SIG-M5 treated with dmso at 0.1 percent for 504 hours (cell line): ENCODE data around the gene CERK.

Experiments used
- DNase-seq: peaks from one replicate; lab custom pipeline; 2025; ENCODE audit not compliant: unreplicated experiment; lab: John Stamatoyannopoulos, UW

Gene CERK

DNA sequence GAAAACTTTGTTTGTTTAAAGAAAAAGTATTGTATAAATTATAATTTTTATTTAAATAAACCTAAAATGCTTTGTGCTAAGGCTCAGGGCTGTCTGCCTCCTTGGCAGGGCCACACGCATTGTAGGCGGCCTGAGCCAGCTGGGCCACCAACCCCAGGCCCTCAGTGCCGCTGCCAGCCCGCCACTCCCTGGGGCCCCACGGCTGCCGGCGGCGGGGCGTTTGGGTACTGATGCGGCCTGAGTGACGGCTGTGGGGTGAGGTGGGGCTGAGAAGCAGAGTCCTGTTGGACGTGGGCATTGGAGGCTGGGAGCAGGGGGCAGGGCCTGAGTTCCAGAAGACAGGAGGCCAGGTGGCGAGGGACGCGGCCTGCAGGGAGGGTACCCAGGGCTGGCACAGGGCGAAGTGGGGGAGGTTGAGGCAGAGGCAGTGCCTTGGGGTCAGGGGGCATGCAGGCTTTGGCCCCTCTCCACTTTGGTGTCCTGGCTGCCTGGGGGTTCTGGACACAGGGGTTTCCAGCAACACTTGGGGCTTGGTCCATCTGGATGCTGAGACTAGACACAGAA, 58.3 kb downstream of the CERK start:
- no peak for DNase-seq

DNA sequence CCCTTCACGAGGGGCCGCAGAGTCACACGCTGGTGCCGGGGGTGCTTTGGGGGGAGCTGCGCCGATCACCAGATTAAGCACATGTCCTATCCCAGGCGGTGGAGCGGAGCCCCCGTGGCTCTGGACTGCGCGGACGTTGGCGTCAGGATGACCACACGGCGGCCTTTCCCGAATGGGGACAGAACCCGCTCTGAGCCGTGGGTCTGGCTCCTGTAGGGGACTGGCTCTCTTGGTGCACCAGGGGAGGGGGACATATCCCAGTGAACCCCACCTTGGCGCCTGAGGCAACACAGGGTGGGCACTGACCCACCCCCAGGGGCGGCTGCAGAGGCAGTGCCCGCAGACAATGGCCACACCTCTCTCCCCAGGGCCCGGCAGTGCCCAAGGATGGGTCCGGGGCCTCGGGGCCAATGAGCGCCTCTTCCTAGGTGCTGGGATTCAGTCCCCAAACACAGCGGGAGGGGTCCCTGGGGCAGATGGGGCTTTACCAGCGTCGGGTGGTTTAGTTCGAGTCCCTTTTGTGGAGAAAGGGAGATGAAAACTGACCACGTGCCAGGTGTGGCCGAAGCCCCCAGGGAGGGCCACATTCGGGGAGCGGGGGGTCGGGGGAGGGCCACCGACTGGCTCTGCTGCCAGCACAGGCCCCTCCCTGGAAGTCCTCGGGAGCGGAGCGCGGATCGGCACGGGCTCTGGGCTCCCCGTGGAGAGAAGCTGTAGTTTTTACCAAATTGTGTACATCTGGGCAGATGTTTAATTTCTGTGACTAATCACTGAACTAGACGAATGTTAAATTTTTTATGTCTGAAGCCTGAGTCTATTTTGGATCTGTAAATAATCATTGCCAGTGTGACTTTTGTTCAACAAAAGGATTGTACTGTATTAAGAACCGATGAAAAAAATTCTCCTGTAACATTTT, 59.0 kb downstream of the CERK start:
- DNase-seq: no peak

- DNase-seq: no peak
These were observed 59.9 kb downstream of the CERK start for GRCh38 chr22:46678003-46678657.

DNA sequence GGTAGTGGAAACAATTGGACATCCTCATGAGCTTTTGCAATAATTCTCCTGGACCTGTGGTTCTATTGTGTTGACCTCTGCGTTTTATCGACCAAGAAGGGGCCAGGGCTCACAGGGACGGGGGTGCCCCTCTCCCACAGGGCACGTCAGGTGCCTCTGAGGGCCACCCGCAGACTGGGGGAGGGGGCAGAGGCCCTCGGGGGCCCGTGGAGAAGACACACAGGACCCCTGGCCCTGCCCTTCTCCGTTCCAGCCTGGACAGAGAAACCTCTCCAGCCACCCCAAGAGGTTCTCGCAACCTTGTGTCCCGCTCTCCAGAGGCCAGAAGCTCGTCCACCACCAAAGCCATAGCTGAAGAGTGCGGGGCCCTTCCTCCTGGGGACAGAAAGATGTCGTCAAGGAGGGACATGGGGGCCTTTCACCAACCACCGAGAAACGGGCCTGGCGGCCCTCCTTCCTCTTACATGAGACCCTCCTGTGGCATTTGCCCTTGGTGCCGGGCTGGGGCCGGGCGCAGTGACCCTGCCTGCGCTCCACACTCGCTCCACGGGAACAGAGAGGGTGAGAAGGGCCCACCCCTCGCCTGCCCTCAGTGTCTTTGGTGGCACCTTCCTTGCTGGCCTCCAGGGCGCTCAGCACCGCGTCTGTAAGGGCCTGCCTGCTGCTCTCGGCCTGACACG, 60.6 kb downstream of the CERK start:
- no peak for DNase-seq

DNA sequence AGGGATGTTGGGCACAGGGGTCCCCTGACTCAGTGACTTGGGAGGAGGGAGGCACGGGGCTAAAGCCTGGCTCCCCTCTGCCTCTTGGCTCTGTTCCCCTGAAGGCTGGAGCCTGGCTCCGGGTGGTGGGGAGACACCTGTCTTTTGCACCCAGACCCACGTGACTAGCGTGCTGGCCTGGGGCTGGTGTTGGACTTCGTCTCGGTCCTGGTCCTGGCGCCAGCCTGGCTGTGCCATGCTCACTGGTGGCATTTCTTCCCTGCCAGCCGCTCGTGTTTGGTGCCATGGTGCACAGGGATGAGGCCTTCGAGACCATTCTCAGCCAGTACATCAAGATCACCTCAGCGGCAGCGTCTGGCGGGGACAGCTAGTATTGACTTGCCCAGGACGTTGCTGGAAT, 61.2 kb downstream of the CERK start:
- DNase-seq: no peak

DNA sequence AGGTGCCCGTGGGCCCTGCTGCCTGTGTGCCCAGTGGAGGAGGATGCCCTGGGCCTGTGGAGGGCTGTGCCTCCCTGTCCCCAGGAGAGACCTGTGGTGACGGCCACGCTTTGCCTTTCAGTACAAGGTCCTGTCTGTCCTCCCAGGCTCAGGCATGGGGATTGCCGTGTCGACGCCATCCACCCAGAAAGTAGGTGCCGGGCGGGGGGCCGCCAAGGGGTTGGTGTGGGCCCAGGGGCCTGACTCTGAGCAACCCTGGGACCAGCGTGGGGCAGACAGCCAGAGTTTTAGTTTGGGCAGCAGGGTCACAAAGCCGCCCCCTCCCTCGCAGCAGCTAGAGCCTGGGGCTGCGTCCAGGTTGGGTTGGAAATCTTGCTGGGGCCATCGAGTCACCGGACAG, 61.6 kb downstream of the CERK start:
- DNase-seq: no peak

GRCh38 chr22:46675938-46676337, 62.1 kb downstream of the CERK start:
- no peak for DNase-seq

DNA sequence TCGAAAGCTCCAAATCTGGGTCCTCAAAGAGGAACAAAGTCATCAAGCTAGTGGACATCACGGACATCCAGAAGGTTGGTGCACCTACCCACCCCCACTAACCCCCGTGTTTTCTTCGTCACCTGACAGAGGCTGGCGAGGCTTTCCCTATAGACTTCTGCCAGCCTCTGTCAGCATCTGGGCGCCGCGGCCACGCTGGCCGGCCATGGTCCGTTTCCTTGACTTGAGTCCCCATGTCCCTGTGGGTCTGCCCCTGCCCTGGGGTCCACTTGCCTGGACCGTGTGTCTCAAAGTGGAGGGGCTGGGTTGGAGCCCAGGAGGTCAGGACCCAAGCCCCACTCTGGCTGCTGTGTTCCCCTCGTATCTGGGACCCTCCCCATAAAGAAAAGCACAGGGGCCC, 62.6 kb downstream of the CERK start:
- no peak for DNase-seq

DNA sequence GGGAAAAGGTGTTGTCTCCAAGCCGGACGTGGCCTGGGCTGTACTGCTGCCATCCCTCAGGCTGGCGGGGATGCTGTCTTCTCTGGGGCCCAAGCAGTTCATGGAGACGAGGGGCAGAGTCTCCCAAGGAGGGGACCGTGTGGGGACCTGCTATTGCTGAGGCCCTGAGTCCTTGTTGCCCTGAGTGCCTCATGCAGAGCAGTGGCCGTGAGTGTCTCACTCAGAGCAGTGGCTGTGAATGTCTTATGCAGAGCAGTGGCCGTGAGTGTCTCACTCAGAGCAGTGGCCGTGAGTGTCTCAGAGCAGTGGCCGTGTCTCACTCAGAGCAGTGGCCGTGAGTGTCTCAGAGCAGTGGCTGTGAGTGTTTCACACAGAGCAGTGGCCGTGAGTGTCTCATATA, 63.1 kb downstream of the CERK start:
- DNase-seq: no peak

- no peak for DNase-seq
These were observed 63.7 kb downstream of the CERK start for GRCh38 chr22:46674367-46674781.

- DNase-seq: no peak
These were observed 64.3 kb downstream of the CERK start for GRCh38 chr22:46673662-46674236.

DNA sequence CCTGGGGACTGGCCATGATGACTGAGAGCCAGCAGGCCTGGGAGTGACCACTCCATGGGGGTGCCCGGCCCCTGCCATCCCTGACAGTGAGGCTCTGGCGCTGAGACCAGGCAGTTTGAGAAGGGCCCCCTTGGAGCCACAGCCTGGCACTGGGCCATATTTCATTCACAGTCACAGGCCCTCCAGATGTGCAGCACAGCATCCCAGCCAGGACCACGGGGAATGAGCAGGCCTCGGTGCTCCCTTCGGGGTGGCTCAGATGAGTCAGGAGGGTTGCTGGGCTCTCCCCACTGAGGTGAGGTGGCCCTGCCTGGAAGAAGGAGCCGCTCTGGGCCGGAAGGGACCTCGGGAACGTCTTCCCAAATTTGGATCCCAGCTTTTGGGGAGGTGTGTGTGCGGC, 64.8 kb downstream of the CERK start:
- no peak for DNase-seq

- DNase-seq: no peak
These were observed 65.3 kb downstream of the CERK start for GRCh38 chr22:46672731-46673130.

DNA sequence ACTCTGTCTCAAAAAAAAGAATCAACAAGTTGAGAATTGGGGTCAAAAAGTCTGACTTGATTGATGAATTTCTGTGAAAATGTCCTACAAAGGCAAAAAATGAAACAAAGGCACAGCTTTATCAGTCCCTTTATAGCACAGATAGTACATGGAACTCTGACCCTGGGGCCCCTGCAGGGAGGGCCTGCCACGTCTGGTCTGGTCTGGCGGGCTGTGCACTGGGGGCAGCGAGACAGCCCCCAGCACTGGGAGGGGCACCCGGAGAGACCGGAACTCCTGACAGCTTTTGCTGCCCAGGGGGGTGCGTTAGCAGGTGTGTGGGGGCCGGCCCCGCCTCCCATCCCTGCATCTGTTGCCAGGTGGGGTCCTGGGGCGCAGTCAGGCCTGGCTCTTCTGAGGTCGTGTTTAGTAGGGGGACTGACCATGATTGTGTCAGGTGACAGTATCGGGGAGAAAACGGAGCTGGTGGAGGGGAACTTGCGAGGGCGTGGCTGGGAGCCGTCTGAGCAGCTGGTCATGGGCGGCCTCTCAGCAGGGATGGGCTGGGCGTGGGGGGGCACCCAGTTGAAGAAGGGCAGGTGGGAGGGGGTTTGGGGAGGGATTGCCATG, 66.1 kb downstream of the CERK start:
- DNase-seq: no peak

GRCh38 chr22:46669201-46669600, 68.9 kb downstream of the CERK start:
- DNase-seq: no peak

DNA sequence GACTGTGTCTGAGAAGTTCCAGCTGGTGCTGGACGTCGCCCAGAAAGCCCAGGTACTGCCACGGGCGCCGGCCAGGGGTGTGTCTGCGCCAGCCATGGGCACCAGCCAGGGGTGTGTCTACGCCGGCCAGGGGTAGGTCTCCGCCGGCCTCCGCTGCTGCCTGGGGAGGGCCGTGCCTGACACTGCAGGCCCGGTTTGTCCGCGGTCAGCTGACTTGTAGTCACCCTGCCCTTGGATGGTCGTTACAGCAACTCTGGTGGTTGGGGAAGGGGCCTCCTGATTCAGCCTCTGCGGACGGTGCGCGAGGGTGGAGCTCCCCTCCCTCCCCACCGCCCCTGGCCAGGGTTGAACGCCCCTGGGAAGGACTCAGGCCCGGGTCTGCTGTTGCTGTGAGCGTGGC, 69.9 kb downstream of the CERK start:
- no peak for DNase-seq

DNA sequence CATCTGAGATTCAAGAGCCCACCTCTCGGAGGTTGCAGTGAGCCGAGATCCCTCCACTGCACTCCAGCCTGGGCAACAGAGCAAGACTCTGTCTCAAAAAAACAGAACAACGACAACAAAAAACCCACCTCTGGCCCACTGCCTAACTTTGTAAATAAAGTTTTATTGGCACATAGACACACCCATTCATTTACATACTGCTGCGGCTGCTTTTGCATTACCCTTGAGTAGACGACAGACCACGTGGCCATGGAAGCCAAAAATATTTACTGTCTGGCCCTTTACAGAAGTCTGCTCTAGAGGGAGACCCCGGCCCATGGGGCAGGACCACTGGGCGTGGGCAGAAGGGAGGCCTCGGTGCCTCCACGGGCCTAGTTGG, 70.8 kb downstream of the CERK start:
- no peak for DNase-seq

DNA sequence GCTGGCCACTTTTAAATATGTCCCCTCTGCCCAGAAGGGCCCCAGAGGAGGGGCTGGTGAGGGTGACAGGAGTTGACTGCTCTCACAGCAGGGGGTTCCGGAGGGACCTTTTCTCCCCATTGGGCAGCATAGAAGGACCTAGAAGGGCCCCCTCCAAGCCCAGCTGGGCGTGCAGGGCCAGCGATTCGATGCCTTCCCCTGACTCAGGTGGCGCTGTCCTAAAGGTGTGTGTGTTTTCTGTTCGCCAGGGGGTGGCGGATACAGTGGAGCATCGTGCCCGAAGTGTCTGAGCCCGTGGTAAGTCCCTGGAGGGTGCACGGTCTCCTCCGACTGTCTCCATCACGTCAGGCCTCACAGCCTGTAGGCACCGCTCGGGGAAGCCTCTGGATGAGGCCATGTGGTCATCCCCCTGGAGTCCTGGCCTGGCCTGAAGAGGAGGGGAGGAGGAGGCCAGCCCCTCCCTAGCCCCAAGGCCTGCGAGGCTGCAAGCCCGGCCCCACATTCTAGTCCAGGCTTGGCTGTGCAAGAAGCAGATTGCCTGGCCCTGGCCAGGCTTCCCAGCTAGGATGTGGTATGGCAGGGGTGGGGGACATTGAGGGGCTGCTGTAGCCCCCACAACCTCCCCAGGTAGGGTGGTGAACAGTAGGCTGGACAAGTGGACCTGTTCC, 71.3 kb downstream of the CERK start:
- no peak for DNase-seq

DNA sequence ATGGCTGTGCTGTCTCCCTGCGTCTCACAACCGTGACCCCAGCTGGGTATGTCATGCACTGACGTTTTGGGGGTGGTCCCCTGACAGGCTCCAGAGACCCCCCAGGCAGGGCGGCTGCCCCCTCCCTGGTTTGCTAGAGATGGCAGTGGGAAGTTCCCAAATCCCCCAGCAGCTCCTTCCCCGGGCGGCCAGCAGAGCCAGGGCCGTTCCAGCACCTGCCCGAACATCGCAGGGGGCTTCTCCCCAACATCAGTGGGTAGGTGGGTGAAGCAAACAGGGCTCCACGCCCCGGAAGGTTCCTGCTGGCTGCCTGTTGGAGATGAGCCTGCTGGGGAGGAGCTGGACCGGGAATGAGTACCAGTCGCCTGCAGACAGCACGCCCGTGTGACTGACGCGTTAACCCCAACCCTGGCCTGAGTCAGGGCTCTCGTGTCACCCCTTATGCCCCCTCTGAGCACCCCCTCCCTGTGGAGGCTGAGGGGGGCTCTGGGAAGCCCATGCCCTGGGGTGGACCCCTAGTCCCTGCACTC, 72.2 kb downstream of the CERK start:
- DNase-seq: no peak

DNA sequence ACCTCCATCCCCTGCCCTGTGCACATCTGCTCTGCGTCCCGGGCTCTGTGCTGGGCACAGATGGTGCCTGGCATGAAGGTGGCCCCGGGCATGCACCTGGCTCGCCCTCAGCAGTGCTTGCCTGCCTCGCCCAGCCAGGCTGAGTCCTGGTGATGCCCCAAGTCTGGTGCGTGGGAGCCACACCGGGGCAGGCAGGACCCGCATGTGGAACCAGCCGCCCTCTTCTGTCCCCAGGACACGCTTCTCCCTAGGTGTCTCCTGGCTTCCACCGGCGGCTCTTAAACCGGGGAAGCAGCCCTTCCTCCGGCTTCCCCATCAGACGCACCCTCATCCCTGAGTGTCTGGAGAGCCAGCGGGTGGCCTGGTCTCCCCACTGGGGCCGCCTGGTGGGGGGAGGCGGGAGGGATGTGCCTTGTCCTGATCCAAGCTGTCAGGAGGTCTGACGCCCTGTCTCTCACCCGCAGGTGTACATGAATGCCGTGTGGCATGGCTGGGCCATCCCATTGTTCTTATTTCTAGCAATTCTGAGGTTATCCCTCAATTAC, 72.8 kb downstream of the CERK start:
- no peak for DNase-seq
